Measurements from ENCODE around the gene SPIRE1.

GRCh38 chr18:12604445-12605007, 53.4 kb downstream of the SPIRE1 start:
- TF ChIP-seq CTCF (IDR thresholded peaks at IDR 0.05) (no peak), POLR2A (IDR thresholded peaks at IDR 0.05) (no peak), POLR2AphosphoS5 (IDR thresholded peaks at IDR 0.05) (no peak), EP300 (IDR thresholded peaks at IDR 0.05) (no peak)

Measured in stomach (tissue), 4 donors.